Adrenal gland (tissue), 5 donors: ENCODE results near the gene NCOA5.

Experiments
- CTCF ChIP-seq, 6 experiments: fragments of 450-650 bp in 4 of 6; fragments of 200-600 bp in 2 of 6; sonication (generic) in 1 of 6; IDR thresholded peaks; 1 replicate in 5 of 6; 2 replicates in 1 of 6; pipeline versions ENCODE4 v1.5.1 to v1.8.0; 2016 to 2021; ENCODE audit warnings: antibody characterized with exemption in 6 of 6, mild to moderate bottlenecking in 2 of 6, moderate library complexity in 1 of 6
- POLR2A ChIP-seq, 2 donors: fragments of 450-650 bp; IDR thresholded peaks; one replicate each; pipeline ENCODE4 v1.6.1; 2017; ENCODE audit warnings: antibody characterized with exemption in 2 of 2, mild to moderate bottlenecking in 2 of 2, moderate library complexity in 1 of 2
- donor health status: DM: no; HTN: no; CAD: no.

GRCh38 chr20:46031014-46031569 is 58.7 kb downstream of the NCOA5 start:
- TF ChIP-seq CTCF (IDR thresholded peaks at IDR 0.05) = no peak
- TF ChIP-seq POLR2A (IDR thresholded peaks at IDR 0.05) = no peak
